Prostate gland (tissue), 2 donors: Measurements from ENCODE around the gene TSPAN15.

Experiments
- CTCF ChIP-seq, 4 experiments: fragments of 200-600 bp in 2 of 4; fragments of 450-650 bp in 2 of 4; sonication (generic) in 2 of 4; IDR thresholded peaks; 1 replicate in 3 of 4; 2 replicates in 1 of 4; pipeline ENCODE4 v1.5.1; 2016 to 2019; ENCODE audit warnings: antibody characterized with exemption in 4 of 4, mild to moderate bottlenecking in 2 of 4, moderate library complexity in 2 of 4
- POLR2A ChIP-seq: fragments of 450-650 bp; IDR thresholded peaks from one replicate; pipeline ENCODE4 v1.6.1; 2016; ENCODE audit warnings: antibody characterized with exemption, mild to moderate bottlenecking
- POLR2AphosphoS5 ChIP-seq: sonication (generic); formaldehyde crosslinking; IDR thresholded peaks from one replicate; pipeline ENCODE4 v1.6.1; 2017; ENCODE audit warnings: antibody characterized with exemption

- TF ChIP-seq CTCF (IDR thresholded peaks at IDR 0.05): no peak
- no peak for TF ChIP-seq POLR2A
- no peak for TF ChIP-seq POLR2AphosphoS5
Observed at GRCh38 chr10:69411476-69411875, 39.8 kb upstream of the TSPAN15 start.
